HG02884 (cell line): ENCODE data around the gene MYH8.

Experiments
- ATAC-seq: cut with Tn5 transposase; IDR thresholded peaks from one replicate; pipeline ENCODE4 v1.9.1; 2021; ENCODE audit warnings: mild to moderate bottlenecking, moderate library complexity; ENCODE audit not compliant: unreplicated experiment

The MYH8 gene

DNA sequence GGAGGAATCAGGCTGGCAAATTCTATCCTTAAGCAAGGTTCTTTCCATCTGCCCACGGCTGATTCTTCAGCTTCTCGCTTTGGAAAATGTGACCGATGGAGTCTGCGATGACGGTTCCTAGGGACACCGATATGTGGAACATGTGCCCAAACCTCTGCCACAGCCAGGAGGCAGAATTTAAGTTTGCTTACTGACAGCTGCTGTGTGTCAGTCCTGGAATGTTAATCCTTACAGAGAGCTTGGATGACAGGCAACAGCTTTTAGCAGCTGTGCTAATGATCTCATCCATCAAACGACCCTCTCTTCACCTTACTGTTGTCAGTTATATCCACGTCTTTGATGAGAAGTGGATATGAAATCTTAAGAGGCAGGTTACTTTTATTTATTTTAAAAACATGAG is 37.6 kb downstream of the MYH8 start:
- ATAC-seq, result no peak

DNA sequence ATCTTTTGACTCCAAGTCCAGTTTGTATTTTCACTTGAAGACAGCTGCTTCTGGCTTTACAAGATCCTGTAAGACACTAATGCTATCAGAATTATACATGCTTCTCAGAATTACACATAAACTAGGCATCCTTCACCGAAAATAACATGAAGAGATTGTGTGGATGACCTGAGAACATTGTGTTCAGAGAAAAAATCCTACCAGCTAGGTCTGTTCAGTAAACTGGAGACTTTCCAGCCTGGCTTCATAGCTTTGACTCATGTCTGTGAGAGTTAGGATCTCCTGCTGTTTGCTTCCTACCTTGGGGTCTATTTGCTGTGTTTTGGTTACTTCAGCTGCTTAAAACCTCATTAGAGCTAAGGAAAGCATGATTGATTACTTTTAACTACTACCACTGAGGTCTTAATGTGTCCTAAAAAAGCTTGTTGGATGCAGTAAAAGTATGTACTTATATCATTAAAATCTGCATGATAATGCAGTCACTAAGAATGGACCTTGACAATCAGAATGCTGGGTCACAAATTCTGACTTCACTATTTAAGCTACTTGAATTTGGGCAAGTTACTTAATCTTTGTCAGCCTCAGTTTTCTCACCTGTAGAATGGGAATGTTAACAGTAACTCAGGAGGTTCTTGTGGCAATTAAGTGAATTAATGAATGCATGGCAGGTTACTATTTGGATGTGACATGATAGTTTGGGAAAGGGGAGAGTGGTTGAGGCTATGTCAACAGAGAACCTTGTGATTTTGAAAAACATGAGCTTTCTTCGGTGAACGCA is 40.9 kb downstream of the MYH8 start:
- no peak for ATAC-seq

DNA sequence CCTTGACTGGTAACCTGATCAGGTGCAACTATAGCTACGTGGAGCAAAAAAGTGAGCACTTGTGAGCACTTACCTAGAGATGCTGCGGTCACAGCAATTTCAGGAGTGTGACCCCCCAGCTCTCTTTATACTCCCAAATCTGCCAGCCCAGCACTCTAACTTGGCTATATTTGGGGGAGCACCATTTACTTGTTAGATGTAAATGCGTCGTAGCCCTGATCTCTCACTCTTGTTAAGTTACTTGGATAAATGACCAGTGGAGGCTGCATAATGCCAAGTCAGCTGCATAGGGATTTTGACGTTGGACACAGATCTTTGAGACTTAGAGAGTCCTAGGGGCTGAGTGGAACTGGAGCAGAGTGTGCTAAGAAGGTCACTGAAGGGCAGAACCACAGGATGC is 48.8 kb downstream of the MYH8 start, which contains the start of gene MYH13:
MYH13 (minus strand) TSS at position 101 of the 400 bp plus-strand sequence. CDS start 8,476 bp downstream, outside the sequence.
- no peak for ATAC-seq

DNA sequence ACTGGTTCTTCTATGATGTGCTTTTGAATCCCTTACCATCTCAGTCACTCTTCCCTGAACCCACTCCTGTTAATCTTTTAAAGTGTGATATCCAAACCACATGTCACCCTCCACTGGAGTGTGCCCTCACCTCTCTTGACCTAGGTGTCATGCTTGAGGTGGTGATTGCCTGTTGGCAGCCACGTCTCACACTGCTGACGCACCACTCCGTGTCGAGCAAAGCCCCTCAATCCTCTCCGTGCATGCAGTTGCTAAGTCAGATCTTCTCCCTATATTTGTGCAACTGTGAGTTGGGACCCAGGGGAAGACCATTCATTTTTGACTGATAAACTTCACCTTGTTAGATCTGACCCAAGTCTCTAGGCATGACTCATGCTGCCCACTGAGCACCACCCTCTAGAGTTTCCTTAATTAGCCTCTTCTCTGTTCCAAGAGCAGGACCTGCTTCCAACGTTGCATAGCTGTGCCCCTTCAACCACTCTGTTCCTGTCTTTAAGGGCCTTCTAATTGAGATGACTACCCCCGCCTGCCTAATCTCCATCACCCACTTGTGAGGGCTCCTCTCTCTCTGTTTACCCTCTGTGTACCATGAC is 51.6 kb downstream of the MYH8 start:
- no peak for ATAC-seq

DNA sequence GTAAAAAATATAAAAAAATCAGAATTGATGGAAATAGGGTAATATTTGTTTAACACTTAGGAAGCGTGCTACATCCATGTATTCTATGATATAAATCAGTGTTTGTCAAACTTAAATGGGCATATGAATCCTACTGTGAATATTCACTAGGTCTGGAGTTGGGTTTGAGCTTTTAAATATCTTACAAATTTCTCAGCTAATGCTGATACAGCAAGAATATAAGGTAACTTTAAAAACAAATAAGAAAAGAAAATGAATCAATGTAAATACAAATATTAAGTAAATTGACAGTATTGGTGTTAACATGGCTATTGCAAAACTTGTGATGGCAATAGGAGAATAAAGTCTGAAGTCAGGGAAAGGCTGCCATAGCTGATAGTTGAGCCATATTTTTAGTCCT is 52.5 kb downstream of the MYH8 start:
- no peak for ATAC-seq

DNA sequence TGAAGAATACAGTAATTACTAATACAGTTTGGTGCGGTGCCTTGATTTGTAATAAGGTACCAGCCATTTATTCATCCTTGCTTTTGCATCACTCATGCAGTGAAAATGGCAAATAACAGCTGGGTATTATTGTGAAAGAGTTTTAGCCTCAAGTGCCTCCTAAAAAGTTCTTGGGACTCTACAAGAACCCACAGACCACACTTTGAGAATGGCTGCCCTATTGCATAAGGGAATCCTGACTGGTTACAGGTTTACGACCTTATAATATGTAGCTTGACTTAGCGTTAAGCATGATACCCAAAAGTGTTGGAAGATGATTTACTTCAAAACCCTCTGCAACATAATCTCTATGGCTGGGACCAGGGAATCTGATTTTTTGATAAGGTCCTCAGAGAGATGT is 53.2 kb downstream of the MYH8 start:
- ATAC-seq, result no peak

DNA sequence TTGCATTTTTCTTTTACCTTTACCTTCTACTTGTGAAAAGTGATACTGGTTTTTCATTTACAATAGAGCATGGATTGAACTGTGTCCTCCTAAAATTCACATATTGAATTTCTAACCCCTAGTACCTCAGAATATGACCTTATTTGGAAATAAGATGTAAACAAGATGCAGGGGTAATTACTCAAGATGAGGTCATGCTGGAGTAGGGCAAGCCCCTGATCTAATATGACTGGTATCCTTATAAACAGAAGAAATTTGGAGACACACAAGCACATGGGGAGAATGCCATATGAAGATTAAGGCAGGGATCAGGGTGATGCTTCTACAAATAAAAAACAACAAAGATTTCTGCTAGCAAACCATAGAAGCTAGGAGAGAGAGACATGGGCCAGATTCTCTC is 61.2 kb downstream of the MYH8 start:
- ATAC-seq, result no peak

DNA sequence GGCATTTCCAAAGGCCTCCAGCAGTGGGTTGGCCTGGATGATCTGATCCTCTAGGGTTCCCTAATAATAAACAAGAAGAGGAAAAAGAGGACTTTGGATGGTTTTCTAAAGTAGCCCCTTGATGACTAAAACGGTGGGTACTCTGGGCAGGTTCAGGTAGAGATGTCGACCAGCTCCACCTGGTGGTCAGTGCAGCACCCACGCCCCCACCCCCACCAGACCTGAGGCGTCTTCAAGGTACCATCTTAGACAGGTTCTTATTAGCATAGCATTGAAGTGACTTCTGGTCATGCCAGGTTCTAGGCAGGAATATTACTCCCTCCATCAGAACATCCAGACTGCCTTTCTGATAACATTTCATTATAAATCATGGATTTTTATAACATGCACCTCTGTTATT is 64.0 kb downstream of the MYH8 start:
- ATAC-seq, result no peak

DNA sequence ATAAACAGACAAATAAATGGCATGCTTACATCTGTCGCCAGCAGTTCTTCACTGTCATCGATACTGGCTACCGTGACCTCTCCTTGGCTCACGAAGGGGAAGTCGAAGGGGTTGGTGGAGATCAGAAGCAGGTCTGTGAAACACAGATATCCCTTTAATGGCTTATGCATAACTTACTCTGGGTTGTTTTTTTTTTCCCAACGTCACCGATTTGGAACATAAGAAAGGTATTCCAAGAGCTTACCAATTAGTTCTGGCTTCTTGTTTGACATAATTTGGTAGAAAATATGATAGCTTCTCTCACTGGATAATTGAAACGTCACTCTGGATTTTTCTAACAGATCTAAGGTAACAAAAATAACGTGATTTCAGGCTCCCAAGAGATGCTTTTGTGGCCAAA is 67.1 kb downstream of the MYH8 start:
- ATAC-seq, result no peak

DNA sequence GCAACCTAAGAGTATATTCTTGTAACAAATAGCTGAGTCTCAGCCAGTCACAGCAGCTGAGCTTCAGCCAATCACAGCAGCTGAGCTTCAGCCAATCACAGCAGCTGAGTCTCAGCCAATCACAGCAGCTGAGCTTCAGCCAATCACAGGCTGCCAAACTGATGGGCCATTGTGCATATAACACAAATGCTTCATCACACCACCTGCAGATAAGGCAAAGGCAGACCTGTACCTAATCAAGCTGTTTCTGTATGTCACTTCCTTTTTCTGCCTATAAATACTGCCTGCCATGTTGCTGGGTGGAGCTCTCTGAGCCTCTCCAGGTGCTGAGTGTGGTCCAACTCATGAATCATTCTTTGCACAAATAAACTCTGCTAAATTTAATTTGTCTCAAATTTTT is 68.9 kb downstream of the MYH8 start:
- no peak for ATAC-seq

DNA sequence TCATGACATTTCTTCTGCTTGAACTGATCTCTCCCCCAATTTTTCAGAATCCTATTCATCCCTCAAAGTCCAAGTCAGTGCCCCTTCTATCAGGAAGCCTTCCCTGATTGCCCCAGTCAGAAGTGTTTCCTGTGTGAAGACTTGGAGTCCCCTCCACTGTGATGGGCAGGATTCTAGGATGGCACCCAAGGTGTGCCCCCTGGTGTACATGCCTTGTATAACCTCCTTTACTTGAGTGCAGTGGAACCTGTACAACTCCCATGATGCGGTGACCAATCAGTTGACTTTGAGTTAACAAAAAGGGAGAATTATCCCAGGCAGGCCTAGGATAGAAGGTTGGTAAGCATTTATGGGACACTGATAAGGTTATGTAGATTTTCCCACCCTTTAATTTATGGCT is 72.3 kb downstream of the MYH8 start:
- no peak for ATAC-seq

DNA sequence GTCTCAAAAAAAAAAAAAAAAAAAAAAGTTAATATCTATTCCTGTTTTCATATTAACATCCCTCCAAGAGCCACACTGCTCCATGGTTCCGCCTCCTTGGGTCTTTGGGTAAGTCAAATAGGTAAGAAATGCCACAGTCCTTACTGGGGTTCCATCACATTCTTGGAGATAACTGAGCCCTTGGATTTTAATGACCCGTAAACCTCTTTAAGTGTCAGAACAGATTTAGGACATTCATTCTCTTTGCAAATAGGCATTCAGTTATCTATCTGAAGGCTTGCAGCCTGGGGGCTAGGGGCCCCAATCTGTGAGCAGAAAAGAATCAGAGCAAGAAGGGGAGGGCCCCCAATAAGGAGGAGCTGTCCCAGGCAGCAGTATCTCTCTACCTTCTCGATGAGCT is 76.9 kb downstream of the MYH8 start:
- no peak for ATAC-seq
